NOMO-1 (cell line): ENCODE measurements around the gene NEU4.
"Not testable (repeated sequence)": the region's sequence is repeated elsewhere in the genome, so short reads cannot be mapped to it uniquely, and the experiment has no call there.

Experiments used
- DNase-seq, 2 experiments: peaks; one replicate each; lab custom pipeline; 2025; ENCODE audit not compliant: unreplicated experiment in 2 of 2; lab: John Stamatoyannopoulos, UW

NEU4 gene

GRCh38 chr2:241823531-241824437 is 14.8 kb downstream of the NEU4 start:
- not testable (repeated sequence) for DNase-seq

- no peak for DNase-seq
Observed at GRCh38 chr2:241827394-241827793, 18.4 kb downstream of the NEU4 start.

GRCh38 chr2:241833101-241833663 is 24.2 kb downstream of the NEU4 start:
- no peak for DNase-seq

GRCh38 chr2:241833756-241834526 is 24.9 kb downstream of the NEU4 start:
- not testable (repeated sequence) for DNase-seq

- DNase-seq, result no peak
Observed at GRCh38 chr2:241834527-241835210, 25.7 kb downstream of the NEU4 start.

GRCh38 chr2:241835611-241836010 is 26.6 kb downstream of the NEU4 start:
- no peak for DNase-seq

GRCh38 chr2:241836292-241836691 is 27.3 kb downstream of the NEU4 start:
- peak in 1 of 2 experiments; percentile 29 for DNase-seq

- no peak for DNase-seq
Observed at GRCh38 chr2:241837197-241837965, 28.4 kb downstream of the NEU4 start.

- DNase-seq, result no peak
Observed at GRCh38 chr2:241841181-241842066, 32.4 kb downstream of the NEU4 start.

GRCh38 chr2:241842067-241842415 is 33.0 kb downstream of the NEU4 start:
- DNase-seq, result no peak

- peak; percentile 68 to 82 for DNase-seq
Observed at GRCh38 chr2:241842620-241843211, 33.7 kb downstream of the NEU4 start.

- DNase-seq, result no peak
Observed at GRCh38 chr2:241843321-241844065, 34.5 kb downstream of the NEU4 start.

GRCh38 chr2:241844066-241844728 is 35.2 kb downstream of the NEU4 start:
- DNase-seq, result peak; percentile 58 to 61

- no peak for DNase-seq
Observed at GRCh38 chr2:241844831-241845578, 36.0 kb downstream of the NEU4 start.

- no peak for DNase-seq
Observed at GRCh38 chr2:241846406-241846805, 37.4 kb downstream of the NEU4 start.

- no peak for DNase-seq
Observed at GRCh38 chr2:241848761-241849615, 40.0 kb downstream of the NEU4 start.
